ENCODE data around the gene GTF3C2.
"Not testable (repeated sequence)": the region's sequence is repeated elsewhere in the genome, so short reads cannot be mapped to it uniquely, and the experiment has no call there.

Gene GTF3C2

GRCh38 chr2:27356056-27356381 is 545 bp downstream of the GTF3C2 start:
- no peak for DNase-seq (ENCODE audit: low read depth)

GRCh38 chr2:27354597-27354927 is 2.0 kb downstream of the GTF3C2 start:
- H3K4me3 ChIP-seq (ENCODE audit: low read depth, low read length): no peak overlapping the region
- DNase-seq (ENCODE audit: low read depth): no peak
- no peak for TF ChIP-seq CTCF (IDR thresholded peaks at IDR 0.05; ENCODE audit: low read depth, low read length, missing control alignments)
- in situ Hi-C loops (cut with HindIII; ENCODE audit: low sequenced_read_pairs): no loop called here

More at GRCh38 chr2:27356056-27356381, 545 bp downstream of the GTF3C2 start:
- in situ Hi-C loops (cut with HindIII; ENCODE audit: low sequenced_read_pairs): no loop called here
- no peak for TF ChIP-seq CTCF (IDR thresholded peaks at IDR 0.05; ENCODE audit: low read depth, low read length, missing control alignments)
- H3K4me3 ChIP-seq (ENCODE audit: low read depth, low read length): peak overlapping the region; percentile 99

- no peak overlapping the region for H3K4me3 ChIP-seq (ENCODE audit: low read depth, low read length)
- no peak for DNase-seq (ENCODE audit: low read depth)
- no peak for TF ChIP-seq CTCF (IDR thresholded peaks at IDR 0.05; ENCODE audit: low read depth, low read length, missing control alignments)
- in situ Hi-C loops (cut with HindIII; ENCODE audit: low sequenced_read_pairs): no loop called here
Measured at GRCh38 chr2:27353762-27354596, 2.6 kb downstream of the GTF3C2 start.

- DNase-seq (ENCODE audit: low read depth); in situ Hi-C loops (cut with HindIII; ENCODE audit: low sequenced_read_pairs); H3K4me3 ChIP-seq (ENCODE audit: low read depth, low read length): not testable (repeated sequence)
Measured at GRCh38 chr2:27353386-27353761, 3.2 kb downstream of the GTF3C2 start.

GRCh38 chr2:27351802-27352598 is 4.6 kb downstream of the GTF3C2 start:
- in situ Hi-C loops (cut with HindIII; ENCODE audit: low sequenced_read_pairs): no loop called here
- H3K4me3 ChIP-seq (ENCODE audit: low read depth, low read length): no peak overlapping the region
- DNase-seq (ENCODE audit: low read depth): no peak
- no peak for TF ChIP-seq CTCF (IDR thresholded peaks at IDR 0.05; ENCODE audit: low read depth, low read length, missing control alignments)

GRCh38 chr2:27350106-27350693 is 6.4 kb downstream of the GTF3C2 start:
- no peak for DNase-seq (ENCODE audit: low read depth)
- in situ Hi-C loops (cut with HindIII; ENCODE audit: low sequenced_read_pairs): no loop called here
- TF ChIP-seq CTCF (IDR thresholded peaks at IDR 0.05; ENCODE audit: low read depth, low read length, missing control alignments): no peak

GRCh38 chr2:27347641-27348040 is 8.9 kb downstream of the GTF3C2 start:
- in situ Hi-C loops (cut with HindIII; ENCODE audit: low sequenced_read_pairs): no loop called here
- no peak for DNase-seq (ENCODE audit: low read depth)

More at GRCh38 chr2:27350106-27350693, 6.4 kb downstream of the GTF3C2 start:
- H3K4me3 ChIP-seq (ENCODE audit: low read depth, low read length): no peak overlapping the region

More at GRCh38 chr2:27347641-27348040, 8.9 kb downstream of the GTF3C2 start:
- TF ChIP-seq CTCF (IDR thresholded peaks at IDR 0.05; ENCODE audit: low read depth, low read length, missing control alignments): no peak
- H3K4me3 ChIP-seq (ENCODE audit: low read depth, low read length): no peak overlapping the region
